Neural progenitor cell (in vitro differentiated cells): ENCODE measurements around the gene KLK7. TPM values are rescaled to one million over a fixed set of nuclear protein-coding genes. Genes with fewer than 3 reads are reported as not detected.

Experiments
- DNase-seq: peaks from one replicate; pipeline ENCODE4 v3.0.0-alpha.2; 2016; ENCODE audit warnings: low spot score
- H2AFZ ChIP-seq: fragments of 200-600 bp; sonication (generic); replicated peaks from 2 replicates; pipeline ENCODE4 v1.6.1; 2016; ENCODE audit warnings: antibody characterized with exemption
- H3F3A ChIP-seq: fragments of 200-600 bp; sonication (generic); 2 replicates; pipeline ENCODE4 v1.6.1; 2016; ENCODE audit warnings: antibody characterized with exemption, low read depth
- H3K27ac ChIP-seq: fragments of 200-600 bp; sonication (generic); 2 replicates; pipeline ENCODE4 v1.5.1; 2016; ENCODE audit warnings: mild to moderate bottlenecking
- H3K27me3 ChIP-seq: fragments of 200-600 bp; sonication (generic); 2 replicates; pipeline ENCODE4 v1.6.1; 2016; ENCODE audit warnings: mild to moderate bottlenecking, moderate library complexity
- H3K36me3 ChIP-seq: fragments of 200-600 bp; sonication (generic); 2 replicates; pipeline ENCODE4 v1.5.1; 2016
- H3K4me1 ChIP-seq: fragments of 200-600 bp; sonication (generic); 2 replicates; pipeline ENCODE4 v1.6.1; 2016; ENCODE audit warnings: mixed run types
- H3K4me2 ChIP-seq: fragments of 200-600 bp; sonication (generic); 2 replicates; pipeline ENCODE4 v1.6.1; 2016
- H3K4me3 ChIP-seq: fragments of 200-600 bp; sonication (generic); 2 replicates; pipeline ENCODE4 v1.5.1; 2016
- H3K79me2 ChIP-seq: fragments of 200-600 bp; sonication (generic); 2 replicates; pipeline ENCODE4 v1.6.1; 2016; ENCODE audit warnings: low read depth
- H3K9ac ChIP-seq: fragments of 200-600 bp; sonication (generic); 2 replicates; pipeline ENCODE4 v1.6.1; 2016
- H3K9me3 ChIP-seq: fragments of 200-600 bp; sonication (generic); 2 replicates; pipeline ENCODE4 v1.5.1; 2016; ENCODE audit warnings: low read depth
- H4K20me1 ChIP-seq: fragments of 200-600 bp; sonication (generic); 2 replicates; pipeline ENCODE4 v1.6.1; 2016; ENCODE audit warnings: low read depth
- H3K27ac Mint-ChIP-seq: 3 replicates; pipeline ENCODE4 v1.8.0; 2021; ENCODE audit warnings: mixed read lengths
- H3K27me3 Mint-ChIP-seq: 2 replicates; pipeline ENCODE4 v1.8.0; 2022; ENCODE audit warnings: low read depth, mild to moderate bottlenecking, inconsistent platforms, moderate library complexity, mixed read lengths; ENCODE audit not compliant: insufficient read depth
- H3K36me3 Mint-ChIP-seq: 3 replicates; pipeline ENCODE4 v1.8.0; 2021; ENCODE audit warnings: mixed read lengths
- H3K4me1 Mint-ChIP-seq: 3 replicates; pipeline ENCODE4 v1.8.0; 2021; ENCODE audit warnings: mixed read lengths
- H3K4me3 Mint-ChIP-seq: 3 replicates; pipeline ENCODE4 v1.8.0; 2021; ENCODE audit warnings: mild to moderate bottlenecking, moderate library complexity, mixed read lengths
- H3K9me3 Mint-ChIP-seq: 3 replicates; pipeline ENCODE4 v1.8.0; 2020; ENCODE audit warnings: mixed read lengths
- EZH2 ChIP-seq: fragments of 200-600 bp; sonication (generic); IDR thresholded peaks from 2 replicates; pipeline ENCODE4 v1.6.1; 2017; ENCODE audit warnings: antibody characterized with exemption, mild to moderate bottlenecking, moderate library complexity
- EZH2phosphoT487 ChIP-seq: fragments of 200-600 bp; sonication (generic); IDR thresholded peaks from 2 replicates; pipeline ENCODE4 v1.6.1; 2017; ENCODE audit warnings: antibody characterized with exemption
- total RNA-seq: library from RNA; depleted of rRNA; stranded (reverse); fragments of >200 nt; gene quantifications from 2 replicates; pipeline ENCODE4 v1.2.3, GENCODE V29; 2015; ENCODE audit warnings: low replicate concordance
- TF ChIP-seq, protein P1 (sequence below): fragments of 200-600 bp; sonication (generic); IDR thresholded peaks from 2 replicates; pipeline ENCODE4 v1.5.1; 2017; ENCODE audit warnings: antibody characterized with exemption, mild to moderate bottlenecking

Gene KLK7
- total RNA-seq, 1 donor from 2014 or later: 0.36 TPM

DNA sequence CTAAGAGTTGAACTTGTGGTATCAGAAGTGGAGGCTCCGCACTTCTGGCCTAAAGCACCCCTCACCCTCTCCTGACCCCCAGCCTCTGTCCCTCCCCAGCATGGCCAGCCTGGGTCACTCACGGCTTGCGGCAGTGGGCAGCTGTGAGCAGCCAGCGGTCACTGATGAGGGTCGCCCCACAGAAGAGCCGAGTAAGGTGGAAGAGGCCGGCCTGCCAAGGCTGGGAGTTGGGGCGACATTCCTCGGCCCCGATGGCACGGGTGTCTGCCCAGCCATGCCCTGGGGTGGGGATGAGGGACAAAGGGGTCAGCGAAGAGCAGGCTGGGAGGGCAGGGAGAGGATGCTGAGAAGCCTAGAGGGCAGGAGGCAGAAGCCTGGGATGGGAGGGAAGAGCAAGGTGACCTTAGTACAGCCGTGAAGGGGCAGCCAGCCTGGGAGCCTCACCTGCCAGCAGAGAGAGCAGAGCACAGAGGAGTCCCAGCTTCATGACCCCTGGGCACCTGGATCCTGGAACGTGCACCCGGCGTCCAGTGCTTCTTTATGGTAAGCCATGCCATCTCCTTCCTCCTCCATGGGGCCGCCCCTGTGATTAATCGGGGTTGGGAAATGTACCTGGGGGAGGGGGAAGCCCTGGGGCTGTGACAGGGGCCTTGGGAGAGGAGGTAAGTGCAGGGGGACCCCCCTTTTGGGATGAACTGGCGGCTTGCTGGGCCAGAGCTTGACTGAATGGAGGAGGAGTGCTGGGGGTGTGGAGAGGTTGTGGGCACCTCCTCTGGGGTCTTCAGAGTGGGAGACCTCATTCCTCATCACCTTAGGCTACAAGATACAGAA lies 25.6 kb upstream of the KLK7 start:
- H3K9ac ChIP-seq: no peak overlapping the region
- Mint-ChIP-seq H3K4me3 (no peak overlapping the region), H3K4me1 (no peaks in the 10 kb centered on the region), H3K36me3 (no peaks in the 10 kb centered on the region), H3K27ac (no peak overlapping the region), H3K27me3 (peaks cover 22% of the 10 kb centered on the region), H3K9me3 (no peaks in the 10 kb centered on the region)
- no peaks in the 10 kb centered on the region for H3K9me3 ChIP-seq
- no peak overlapping the region for H3K4me3 ChIP-seq
- no peaks in the 10 kb centered on the region for H3K36me3 ChIP-seq
- no peaks in the 10 kb centered on the region for H3F3A ChIP-seq
- no peaks in the 10 kb centered on the region for H3K4me1 ChIP-seq
- H3K79me2 ChIP-seq: no peaks in the 10 kb centered on the region
- DNase-seq: no peak
- no peak overlapping the region for H3K27ac ChIP-seq
- no peaks in the 10 kb centered on the region for H4K20me1 ChIP-seq
- TF ChIP-seq EZH2phosphoT487 (no peak), EZH2 (no peak)
- TF ChIP-seq, protein P1, sequence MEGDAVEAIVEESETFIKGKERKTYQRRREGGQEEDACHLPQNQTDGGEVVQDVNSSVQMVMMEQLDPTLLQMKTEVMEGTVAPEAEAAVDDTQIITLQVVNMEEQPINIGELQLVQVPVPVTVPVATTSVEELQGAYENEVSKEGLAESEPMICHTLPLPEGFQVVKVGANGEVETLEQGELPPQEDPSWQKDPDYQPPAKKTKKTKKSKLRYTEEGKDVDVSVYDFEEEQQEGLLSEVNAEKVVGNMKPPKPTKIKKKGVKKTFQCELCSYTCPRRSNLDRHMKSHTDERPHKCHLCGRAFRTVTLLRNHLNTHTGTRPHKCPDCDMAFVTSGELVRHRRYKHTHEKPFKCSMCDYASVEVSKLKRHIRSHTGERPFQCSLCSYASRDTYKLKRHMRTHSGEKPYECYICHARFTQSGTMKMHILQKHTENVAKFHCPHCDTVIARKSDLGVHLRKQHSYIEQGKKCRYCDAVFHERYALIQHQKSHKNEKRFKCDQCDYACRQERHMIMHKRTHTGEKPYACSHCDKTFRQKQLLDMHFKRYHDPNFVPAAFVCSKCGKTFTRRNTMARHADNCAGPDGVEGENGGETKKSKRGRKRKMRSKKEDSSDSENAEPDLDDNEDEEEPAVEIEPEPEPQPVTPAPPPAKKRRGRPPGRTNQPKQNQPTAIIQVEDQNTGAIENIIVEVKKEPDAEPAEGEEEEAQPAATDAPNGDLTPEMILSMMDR: no peak
- no peak overlapping the region for H3K4me2 ChIP-seq
- H2AFZ ChIP-seq: no peak overlapping the region
- peaks cover 52% of the 10 kb centered on the region for H3K27me3 ChIP-seq

- Histone ChIP-seq H3K27ac (no peak overlapping the region), H3K27me3 (peaks cover 50% of the 10 kb centered on the region), H3K4me3 (no peak overlapping the region), H3K9me3 (no peaks in the 10 kb centered on the region), H3K4me1 (no peaks in the 10 kb centered on the region), H3K4me2 (no peak overlapping the region), H3K79me2 (no peaks in the 10 kb centered on the region), H3K36me3 (no peaks in the 10 kb centered on the region), H3K9ac (no peak overlapping the region), H2AFZ (no peak overlapping the region), H4K20me1 (no peaks in the 10 kb centered on the region), H3F3A (no peaks in the 10 kb centered on the region)
- H3K27me3 Mint-ChIP-seq: peaks cover 14% of the 10 kb centered on the region
- no peaks in the 10 kb centered on the region for H3K4me1 Mint-ChIP-seq
- no peak overlapping the region for H3K4me3 Mint-ChIP-seq
- DNase-seq: no peak
- no peaks in the 10 kb centered on the region for H3K9me3 Mint-ChIP-seq
- TF ChIP-seq EZH2 (no peak), EZH2phosphoT487 (no peak)
- TF ChIP-seq, protein P1: no peak
- H3K36me3 Mint-ChIP-seq: no peaks in the 10 kb centered on the region
- no peak overlapping the region for H3K27ac Mint-ChIP-seq
These were observed 23.8 kb upstream of the KLK7 start for GRCh38 chr19:51007488-51007887.

GRCh38 chr19:51006406-51006805 lies 22.7 kb upstream of the KLK7 start:
- Histone ChIP-seq H3K4me1 (peaks cover 9% of the 10 kb centered on the region), H3K9ac (no peak overlapping the region), H3K4me2 (no peak overlapping the region), H3K27me3 (peaks cover 50% of the 10 kb centered on the region), H3K36me3 (no peaks in the 10 kb centered on the region), H3K9me3 (no peaks in the 10 kb centered on the region), H3K4me3 (no peak overlapping the region), H3K79me2 (no peaks in the 10 kb centered on the region), H3K27ac (no peak overlapping the region), H3F3A (no peaks in the 10 kb centered on the region), H4K20me1 (no peaks in the 10 kb centered on the region), H2AFZ (no peak overlapping the region)
- Mint-ChIP-seq H3K27ac (no peak overlapping the region), H3K4me3 (no peak overlapping the region), H3K36me3 (no peaks in the 10 kb centered on the region), H3K9me3 (no peaks in the 10 kb centered on the region), H3K27me3 (peaks cover 19% of the 10 kb centered on the region), H3K4me1 (peaks cover 10% of the 10 kb centered on the region)
- DNase-seq: no peak
- no peak for TF ChIP-seq EZH2
- TF ChIP-seq EZH2phosphoT487: no peak
- TF ChIP-seq, protein P1: no peak
